NCI-H1417 (cell line): Measurements from ENCODE around the gene DDR2.
A peak's percentile ranks its signal among the peaks of the same experiment; 100 is the strongest.

Experiments
- DNase-seq, 3 experiments: peaks; one replicate each; lab custom pipeline; 2025; lab: John Stamatoyannopoulos, UW

DDR2 gene

GRCh38 chr1:162672622-162673260 lies 40.5 kb downstream of the DDR2 start:
- peak in 1 of 3 experiments; percentile 9 for DNase-seq

- no peak for DNase-seq
These were observed 41.9 kb downstream of the DDR2 start for GRCh38 chr1:162674034-162674608.

- no peak for DNase-seq
These were observed 43.8 kb downstream of the DDR2 start for GRCh38 chr1:162676087-162676486.

- DNase-seq = no peak
These were observed 44.5 kb downstream of the DDR2 start for GRCh38 chr1:162676750-162677149.

- DNase-seq = no peak
These were observed 45.5 kb downstream of the DDR2 start for GRCh38 chr1:162677607-162678371.

GRCh38 chr1:162678439-162678838 lies 46.2 kb downstream of the DDR2 start:
- DNase-seq = no peak

GRCh38 chr1:162679298-162679697 lies 47.0 kb downstream of the DDR2 start:
- DNase-seq = no peak

- no peak for DNase-seq
These were observed 48.3 kb downstream of the DDR2 start for GRCh38 chr1:162680419-162681121.

GRCh38 chr1:162681122-162681436 lies 48.8 kb downstream of the DDR2 start:
- no peak for DNase-seq

GRCh38 chr1:162682013-162682419 lies 49.8 kb downstream of the DDR2 start:
- DNase-seq = no peak

GRCh38 chr1:162687870-162688269 lies 55.6 kb downstream of the DDR2 start:
- no peak for DNase-seq

GRCh38 chr1:162688521-162688920 lies 56.3 kb downstream of the DDR2 start:
- DNase-seq = no peak

GRCh38 chr1:162688931-162689330 lies 56.7 kb downstream of the DDR2 start:
- DNase-seq = no peak

- no peak for DNase-seq
These were observed 57.7 kb downstream of the DDR2 start for GRCh38 chr1:162689745-162690671.

GRCh38 chr1:162690672-162691434 lies 58.6 kb downstream of the DDR2 start:
- peak in 1 of 3 experiments; percentile 64 for DNase-seq

GRCh38 chr1:162691999-162692575 lies 59.8 kb downstream of the DDR2 start:
- no peak for DNase-seq

GRCh38 chr1:162694911-162695310 lies 62.6 kb downstream of the DDR2 start:
- DNase-seq = no peak

- DNase-seq = no peak
These were observed 63.4 kb downstream of the DDR2 start for GRCh38 chr1:162695687-162696086.

- DNase-seq = peak; percentile 74 to 94 (median 93)
These were observed 64.1 kb downstream of the DDR2 start for GRCh38 chr1:162696286-162696862.
